Tongue (tissue), 2 donors: ENCODE results near the gene TMEM123. TPM values are rescaled to one million over a fixed set of nuclear protein-coding genes. Genes with fewer than 3 reads are reported as not detected.
A peak's percentile ranks its signal among the peaks of the same experiment; 100 is the strongest.

Experiments used
- DNase-seq: peaks from one replicate; pipeline ENCODE4 v3.0.0-alpha.2; 2015
- total RNA-seq: library from RNA; depleted of rRNA; stranded (reverse); fragments of >200 nt; gene quantifications from one replicate; pipeline ENCODE4 v1.2.3, GENCODE V29; 2014

The TMEM123 gene
- total RNA-seq, 1 donor from 2014 or later: 156 TPM

DNA sequence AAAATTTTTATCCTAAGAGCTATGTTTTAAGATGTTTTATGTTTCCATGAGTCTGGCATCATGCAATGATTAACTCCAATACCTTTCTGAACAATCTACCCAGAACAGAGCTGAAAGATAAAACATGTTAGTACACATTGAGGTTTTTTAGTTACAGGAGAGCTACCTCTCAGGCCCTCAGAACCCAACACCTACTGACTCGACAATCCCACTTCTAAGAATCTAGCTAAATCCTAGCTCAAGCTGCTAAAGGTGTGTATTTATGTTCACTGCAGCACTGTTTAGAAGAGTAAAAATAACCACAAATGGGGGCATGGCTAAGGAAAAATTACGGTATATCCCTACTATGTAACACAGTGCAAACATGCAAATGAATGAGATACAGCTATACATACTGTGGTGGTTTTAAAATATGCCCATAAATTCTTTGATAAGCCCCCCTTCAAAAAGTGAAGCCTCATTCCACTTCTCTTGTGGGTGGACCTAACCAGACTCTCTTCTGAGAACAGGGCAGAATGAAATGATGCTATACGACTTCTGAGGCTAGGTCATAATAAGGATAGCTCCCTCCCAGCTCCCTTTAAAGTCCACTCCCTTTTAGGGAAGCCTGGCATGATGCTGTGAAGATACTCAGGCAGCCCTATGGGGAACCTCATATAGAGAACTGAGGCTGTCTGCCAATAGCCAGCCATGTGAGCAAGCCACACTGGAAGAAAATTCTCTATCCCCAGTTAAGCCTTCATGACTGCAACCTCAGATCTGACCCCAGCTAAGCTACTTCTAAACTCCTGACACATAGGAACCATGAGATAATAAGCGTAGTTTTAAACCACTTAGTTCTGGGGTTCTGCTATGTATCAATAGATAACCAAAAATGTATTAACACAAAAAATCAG, 29.5 kb downstream of the TMEM123 start:
- DNase-seq: peak; percentile 65

DNA sequence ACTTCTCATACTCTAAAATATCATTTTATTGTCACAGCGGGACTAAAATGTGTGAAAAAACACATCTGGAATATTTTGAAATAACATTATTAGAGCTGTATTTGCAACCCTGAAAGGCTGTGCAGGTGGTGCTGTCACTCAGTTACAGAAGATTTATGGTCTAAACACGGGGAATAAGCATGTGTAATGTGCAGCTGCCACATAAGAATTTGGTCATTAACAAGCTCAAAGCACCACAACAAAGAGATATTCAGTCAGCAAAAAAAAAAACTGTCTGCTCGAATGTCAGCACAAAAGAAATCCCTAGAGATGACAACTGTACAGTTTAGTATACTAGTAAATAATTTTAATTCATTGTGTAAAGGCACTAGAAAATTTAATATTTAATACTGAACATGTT, 31.3 kb downstream of the TMEM123 start:
- DNase-seq: peak; percentile 96

DNA sequence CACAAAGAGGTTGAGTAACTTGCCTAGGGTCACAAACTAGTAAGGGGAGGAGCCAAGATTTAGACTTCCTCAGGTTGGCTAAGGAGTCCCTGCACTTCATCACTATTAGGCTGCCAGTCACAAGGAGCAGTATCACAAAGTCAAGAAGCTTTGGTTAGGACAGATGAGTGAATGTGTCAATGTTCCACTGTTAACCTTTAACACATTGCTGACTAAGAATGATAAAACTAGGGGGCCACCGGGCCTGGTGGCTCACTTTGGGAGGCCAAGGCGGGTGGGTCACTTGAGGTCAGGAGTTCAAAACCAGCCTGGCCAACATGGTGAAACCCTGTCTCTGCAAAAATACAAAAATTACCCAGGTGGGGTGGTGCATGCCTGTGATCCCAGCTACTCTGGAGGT, 32.0 kb downstream of the TMEM123 start:
- DNase-seq: no peak

DNA sequence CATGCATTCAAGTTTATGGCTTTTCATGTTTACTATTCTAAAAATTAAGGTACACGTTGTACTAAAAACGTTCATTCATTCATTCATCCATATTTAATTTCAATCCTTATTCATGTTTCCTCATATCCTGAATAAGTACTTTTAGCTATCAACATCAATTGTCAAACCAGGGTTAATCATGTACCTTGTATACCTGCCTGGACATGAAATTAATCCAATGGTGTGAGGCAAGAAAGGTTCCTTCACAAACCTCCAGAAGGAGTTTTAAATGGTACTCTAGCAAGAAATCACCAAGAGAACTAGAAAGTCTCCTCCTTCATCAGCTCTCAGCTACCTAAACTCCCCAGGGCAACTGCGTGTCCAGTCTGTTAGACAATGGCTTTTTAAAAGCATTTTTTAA, 33.4 kb downstream of the TMEM123 start:
- no peak for DNase-seq

DNA sequence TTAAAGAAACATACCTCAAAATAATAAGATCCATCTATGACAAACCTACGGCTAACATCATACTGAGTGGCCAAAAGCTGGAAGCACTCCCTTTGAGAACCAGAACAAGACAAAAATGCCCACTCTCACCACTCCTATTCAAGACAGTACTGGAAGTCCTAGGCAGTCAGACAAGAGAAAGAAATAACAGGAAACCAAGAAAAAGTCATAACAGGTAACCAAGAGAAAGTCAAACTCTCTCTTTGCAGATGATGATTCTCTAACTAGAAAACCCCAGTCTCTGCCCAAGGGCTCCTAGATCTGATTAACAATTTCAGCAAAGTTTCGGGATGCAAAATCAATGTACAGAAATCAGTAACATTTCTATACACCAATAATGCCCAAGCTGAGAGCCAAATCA, 35.6 kb downstream of the TMEM123 start:
- no peak for DNase-seq

DNA sequence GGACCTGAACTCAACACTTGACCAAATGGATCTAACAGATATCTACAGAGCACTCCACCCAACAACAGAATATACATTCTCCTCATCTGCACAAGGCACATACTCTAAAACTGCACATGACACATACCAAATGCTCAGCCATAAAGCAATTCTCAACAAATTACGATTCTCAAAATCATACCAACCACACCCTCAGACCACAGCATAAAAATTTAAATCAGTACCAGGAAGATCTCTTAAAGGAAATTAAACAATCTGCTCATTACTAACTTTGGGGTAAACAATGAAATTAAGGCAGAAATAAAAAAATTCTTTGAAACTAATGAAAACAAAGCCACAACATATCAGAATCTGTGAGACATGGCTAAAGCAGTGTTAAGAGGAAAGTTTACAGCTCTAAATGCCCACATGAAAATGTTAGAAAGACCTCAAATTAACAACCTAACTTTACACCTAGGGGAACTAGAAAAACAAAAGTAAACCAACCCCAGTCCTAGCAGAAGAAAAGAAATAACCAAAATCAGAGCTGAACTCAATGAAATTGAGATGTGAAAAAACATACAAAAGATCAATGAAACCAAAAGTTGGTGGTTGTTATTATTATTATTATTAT, 37.2 kb downstream of the TMEM123 start:
- no peak for DNase-seq

DNA sequence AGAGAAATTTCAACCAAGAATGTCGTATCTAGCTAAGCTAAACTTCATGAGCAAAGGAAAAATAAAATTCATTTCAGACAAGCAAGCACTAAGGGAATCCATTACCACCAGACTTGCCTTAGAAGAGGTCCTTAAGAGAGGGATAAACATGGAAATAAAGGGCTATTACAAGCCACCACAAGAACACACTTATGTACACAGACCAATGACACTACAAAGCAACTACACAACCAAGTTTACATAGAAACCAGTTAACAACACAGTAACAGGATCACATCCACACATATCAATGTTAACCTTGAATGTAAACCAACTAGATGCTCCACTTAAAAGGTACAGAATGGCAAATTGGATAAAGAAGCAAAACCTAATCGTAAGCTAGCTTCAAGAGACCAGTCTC, 38.0 kb downstream of the TMEM123 start:
- no peak for DNase-seq

DNA sequence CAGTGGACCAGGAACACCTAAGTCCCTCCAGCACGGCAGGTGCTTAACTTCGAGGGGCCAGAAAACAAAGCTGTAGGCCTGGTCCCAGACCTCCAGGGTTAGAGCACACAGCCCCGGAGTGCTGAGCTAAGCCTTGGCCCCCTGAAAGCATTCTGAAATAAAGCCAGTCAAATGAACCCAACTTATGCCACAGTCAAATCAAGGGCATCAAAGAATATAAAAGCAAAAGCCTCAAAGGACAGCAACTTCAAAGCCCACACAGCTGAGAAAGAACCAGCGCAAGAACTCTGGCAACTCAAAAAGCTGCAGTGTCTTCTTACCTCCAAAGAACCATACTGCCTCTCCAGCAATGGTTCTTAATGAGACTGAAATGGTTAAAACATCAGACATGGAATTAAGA, 39.1 kb downstream of the TMEM123 start:
- DNase-seq: no peak

DNA sequence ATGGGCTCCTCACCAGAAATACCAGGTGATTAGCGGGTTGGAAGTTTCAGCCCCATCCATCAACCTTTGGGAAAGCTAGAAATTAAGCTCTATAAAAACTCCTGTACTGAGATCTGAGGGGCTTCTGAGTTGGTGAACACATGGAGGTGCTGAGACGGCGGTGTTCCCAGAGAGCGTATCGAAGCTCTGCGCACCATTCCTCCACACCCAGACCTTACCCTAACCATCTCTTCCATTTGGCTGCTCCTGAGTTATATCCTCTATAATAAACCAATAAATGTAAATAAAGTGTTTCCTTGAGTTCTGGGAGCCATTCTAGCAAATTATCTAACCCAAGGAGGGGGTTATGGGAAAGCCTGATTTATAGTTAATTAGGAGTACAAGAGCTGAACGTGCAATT, 41.4 kb downstream of the TMEM123 start:
- DNase-seq: no peak

DNA sequence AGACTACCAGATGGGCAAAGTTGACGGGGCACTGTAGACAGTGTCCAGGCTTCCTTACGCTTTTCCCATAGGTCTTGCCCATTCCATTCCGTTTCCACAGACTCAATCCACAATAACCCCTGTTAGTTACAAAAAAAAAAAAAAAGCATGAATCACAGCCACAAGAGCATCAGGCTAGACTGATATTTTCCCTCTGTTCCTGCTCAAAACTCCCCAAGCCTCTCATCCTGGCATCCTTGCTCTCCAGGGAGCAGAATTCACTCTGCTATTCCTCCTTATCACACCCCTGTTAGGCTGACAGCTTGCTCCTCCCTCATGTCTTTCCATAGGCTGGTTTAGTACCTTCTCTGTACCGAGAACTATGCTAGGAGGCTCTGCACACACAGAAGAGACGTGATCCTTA, 42.2 kb downstream of the TMEM123 start:
- no peak for DNase-seq

DNA sequence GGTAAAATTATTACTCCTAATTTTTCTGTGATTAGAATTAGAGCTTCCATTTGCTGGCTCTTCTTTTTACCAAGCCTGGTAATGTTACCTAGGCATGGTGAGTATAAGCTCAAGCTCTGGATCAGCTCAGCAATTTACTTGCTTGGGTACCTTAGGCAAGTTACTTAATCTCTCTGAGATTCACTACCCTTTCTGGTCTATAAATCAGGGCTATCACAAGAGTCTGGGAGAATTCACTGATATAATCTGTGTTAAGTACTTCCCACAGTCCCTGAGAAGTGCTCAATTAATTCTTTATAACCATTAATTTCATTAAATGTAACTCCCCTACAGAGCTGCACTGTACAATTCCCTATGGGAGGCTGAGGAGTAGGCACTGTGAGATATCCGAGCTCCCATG, 44.2 kb downstream of the TMEM123 start:
- no peak for DNase-seq

DNA sequence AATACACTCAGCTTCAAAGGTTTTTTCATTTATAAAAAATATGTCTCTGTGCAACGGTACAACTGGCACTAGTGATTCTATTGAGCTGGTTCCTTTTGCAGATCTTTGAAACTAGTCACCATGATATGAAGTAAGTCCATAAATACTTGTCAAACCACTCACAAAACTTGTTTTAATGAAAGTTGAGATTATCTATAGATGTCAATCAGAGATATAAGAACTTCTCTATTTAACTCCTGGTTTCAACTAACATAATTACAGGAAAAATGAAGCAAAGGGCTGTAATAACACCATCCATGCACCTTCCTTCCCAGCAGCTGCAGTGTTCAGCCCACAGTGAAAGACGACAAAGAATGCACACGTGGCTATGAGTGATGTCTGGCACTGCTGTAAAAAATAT, 44.7 kb downstream of the TMEM123 start:
- no peak for DNase-seq

DNA sequence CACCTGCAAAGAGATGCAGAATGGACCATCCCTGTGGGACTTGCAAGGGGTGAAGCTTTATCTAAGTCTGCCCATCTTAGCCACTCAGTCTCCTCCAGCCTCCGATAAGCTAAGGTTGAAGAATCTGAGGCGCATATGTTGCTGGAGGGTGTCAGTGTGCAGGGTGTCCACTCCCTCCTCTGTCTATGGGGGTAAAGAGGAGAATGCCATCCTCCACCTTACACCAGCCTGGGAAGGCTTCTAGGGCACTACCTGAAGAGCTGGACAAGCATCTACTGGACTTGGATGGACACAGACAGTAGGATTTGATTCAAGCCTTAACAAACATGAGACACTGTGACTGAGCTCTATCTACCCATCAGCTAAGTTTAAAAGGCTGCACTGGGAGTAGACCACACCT, 46.5 kb downstream of the TMEM123 start:
- no peak for DNase-seq

DNA sequence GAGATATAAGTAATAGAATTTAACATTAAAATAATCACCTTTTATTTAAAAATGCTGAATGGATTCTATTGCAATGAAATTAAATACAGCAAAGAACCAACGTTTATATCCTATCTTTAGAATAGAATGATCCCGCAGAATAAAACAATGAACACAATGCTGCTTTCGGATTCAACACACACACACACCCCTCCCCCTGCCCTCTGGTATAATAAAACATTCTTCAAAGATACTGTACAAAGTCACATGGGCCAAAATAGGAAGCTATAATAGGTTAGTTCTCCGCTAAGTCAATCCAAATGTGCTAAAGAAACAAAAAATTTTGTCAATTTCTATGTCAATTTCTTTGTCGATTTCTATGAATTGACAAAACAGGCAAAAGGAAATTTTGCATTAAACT, 47.1 kb downstream of the TMEM123 start:
- no peak for DNase-seq

DNA sequence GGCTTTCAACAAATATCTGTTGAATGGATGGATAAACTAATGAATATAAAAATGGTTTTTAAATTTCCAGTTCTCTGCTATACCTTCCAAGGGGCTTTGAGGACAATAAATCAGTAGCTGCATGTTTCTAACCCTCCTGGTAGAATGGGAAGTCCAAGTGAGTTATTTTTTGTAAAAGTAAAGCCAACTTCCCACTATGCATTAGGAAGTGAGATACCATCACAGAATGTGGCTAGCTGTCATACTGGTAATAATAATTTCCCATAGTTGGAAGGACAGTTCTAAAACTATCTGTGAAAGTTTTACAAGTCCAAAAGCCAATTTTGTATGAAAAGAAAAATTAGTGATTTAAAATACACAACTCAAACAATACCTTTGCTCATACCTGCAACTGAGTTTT, 50.0 kb downstream of the TMEM123 start:
- DNase-seq: no peak

DNA sequence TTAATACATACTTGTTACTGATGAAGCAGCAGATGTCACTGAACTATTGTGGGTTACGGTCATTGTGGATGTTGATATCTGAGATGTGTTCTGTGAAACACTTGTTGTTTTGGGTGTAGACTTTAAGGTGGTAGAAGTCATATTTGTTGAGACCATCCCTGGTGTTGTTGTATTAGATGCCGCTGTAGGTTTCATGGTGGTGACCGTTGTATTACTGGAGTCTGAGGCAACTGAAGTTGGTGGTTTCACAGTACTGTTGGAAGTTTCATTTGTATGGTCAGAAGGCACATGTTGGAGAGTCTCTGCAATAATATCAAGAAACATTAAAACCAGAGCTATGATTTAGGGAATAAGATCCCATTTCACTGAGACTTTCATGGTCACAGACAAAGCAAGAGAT, 50.7 kb downstream of the TMEM123 start:
- no peak for DNase-seq

DNA sequence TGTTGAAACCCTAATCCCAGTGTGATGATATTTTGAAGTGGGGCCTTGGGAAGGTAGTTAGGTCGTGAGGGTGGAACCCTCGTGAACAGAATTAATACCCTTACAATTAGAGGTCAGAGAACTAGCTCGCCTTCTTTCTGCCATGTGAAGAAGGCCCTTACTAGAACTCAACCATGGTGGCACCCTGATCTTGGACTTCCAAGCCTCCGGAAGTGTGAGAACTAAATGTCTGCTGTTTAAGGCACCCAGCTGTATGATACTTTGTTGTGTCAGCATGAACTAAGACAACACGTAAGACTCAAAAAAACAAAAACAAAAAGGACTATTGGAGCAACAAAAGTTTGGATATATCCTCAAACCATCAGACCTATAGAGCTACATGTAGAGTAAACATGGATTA, 52.0 kb downstream of the TMEM123 start:
- DNase-seq: no peak

DNA sequence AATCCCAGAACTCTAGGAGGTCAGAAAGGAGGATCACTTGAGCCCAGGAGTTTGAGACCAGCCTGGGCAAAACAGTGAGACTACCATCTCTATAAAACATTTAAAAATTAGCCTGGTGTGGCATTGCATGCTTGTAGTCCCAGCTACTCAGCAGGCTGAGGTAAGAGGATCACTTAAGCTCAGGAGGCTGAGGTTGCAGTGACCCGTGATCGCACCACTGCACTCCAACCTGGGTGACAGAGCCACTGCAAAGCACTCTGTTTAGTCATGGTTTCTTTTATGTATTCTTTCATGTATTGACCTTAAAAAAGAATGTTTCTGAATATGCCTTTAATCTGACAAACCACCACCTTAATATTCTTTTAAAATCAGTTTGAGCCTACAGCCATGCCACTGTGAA, 53.4 kb downstream of the TMEM123 start:
- no peak for DNase-seq

DNA sequence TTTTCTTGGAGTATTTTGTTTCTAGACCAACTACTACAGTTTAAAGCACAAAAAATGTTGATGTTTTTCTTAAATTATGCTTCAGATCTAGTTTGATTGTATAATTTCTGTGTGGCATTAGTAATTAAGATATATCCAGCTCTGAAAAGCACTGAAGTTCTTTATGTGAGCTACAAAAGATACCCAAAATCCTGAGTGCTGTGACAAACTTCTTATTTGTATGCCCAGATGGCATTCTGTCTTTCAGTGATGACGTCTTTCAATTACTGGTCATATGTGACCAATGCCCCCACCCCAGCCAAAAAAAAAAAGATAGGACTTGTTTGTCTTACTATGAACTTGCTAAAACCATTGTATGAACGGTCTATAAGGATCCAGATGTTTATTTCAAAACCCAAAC, 54.3 kb downstream of the TMEM123 start:
- DNase-seq: no peak

DNA sequence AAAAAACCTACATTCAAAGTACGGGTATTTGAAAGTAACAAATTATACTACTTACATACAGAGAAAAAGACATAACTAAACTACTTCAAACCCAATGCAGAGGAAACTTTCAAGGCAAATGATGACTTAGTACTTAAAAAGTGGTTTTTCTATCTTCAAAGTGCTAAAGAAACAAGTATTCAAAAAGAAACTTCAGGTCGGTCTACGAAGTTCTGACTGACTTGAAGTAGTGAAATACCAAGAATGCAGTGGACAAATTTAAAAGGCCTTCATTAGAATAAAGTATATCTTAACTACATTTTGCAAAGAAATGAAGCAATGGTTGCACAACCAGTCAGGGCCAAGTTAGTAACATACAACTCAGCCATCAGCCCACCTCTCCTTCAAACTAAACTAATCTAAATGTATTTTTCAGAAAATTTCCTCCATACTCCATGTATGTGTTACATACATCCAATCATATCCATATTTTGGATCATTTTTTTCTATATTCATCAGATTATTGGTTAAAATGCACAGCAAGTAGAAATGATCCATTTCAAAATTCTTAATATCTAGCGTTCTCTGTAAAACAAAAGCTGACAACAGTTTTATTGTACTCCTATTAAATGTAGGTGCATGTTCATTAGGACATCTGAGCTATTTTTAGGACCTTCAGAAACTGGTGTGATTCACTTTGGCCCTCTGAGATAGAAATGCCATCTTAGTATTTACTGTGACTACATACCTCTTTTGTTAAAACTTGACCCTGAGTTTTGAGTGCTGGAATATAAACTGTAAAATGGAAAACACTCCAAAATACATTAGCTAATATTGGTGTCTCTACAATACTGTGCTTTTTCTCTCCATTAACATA, 55.6 kb downstream of the TMEM123 start:
- no peak for DNase-seq

DNA sequence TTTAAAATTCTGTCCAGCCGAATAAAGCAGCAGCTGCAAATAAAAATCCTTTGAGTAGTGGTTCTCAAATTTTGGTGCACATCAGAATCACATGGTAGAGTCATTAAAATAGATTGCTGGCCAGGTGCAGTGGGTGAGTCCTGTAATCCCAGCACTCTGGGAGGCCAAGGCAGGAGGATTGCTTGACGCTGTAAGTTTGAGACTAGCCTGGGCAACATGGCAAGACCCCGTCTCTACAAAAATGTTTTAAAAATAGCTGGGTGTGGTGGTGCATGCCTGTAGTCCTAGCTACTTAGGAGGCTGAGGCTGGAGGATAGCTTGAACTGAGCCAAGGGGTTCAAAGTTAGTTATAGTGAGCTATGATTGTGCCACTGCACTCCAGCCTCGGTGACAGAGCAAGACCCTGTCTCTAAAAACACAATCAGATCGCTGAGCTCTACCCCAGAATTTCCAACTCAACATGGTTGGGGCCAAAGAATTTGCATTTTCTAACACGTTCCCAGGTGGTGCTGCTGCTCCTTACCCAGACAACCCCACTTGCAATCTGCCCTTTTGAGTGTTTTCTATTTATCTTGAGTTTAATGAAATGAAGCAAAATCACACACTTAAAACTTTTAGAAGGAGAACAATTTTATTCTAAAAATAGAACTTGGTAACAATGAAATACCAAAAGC, 56.7 kb downstream of the TMEM123 start:
- no peak for DNase-seq

DNA sequence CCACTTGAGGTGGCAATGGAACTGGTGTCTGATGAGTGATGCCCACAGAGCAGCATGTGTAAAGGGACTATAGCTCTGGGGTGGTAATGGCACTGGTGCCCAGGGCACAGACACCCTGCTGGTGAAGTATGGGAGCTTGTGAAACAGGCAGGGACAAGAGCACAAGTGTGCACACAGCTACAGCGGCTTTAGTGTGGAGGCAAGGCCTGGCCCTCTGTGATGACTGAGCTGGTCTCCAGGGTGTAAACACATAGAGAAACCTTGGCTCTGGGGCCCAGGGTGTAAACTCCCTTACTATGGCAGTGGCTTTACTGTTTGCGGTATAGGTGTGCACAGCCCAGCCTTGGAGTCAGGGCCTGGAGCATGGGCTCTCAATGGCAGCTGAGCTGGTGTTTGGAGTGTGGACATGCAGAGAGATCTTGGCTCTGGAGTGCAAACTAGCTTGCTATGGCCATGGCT, 59.3 kb downstream of the TMEM123 start:
- DNase-seq: no peak
